NCI-H2196 (cell line): ENCODE data around the gene PTPRO.

ENCODE experiments used
- DNase-seq: peaks from one replicate; lab custom pipeline; 2025; ENCODE audit not compliant: unreplicated experiment; lab: John Stamatoyannopoulos, UW

The PTPRO gene

GRCh38 chr12:15322164-15323061, at the start of gene PTPRO:
PTPRO (plus strand) TSS chr12:15322508.
- DNase-seq: no peak

- DNase-seq: no peak
Observed at GRCh38 chr12:15273896-15274295, 48.4 kb upstream of the PTPRO start.

GRCh38 chr12:15274561-15274967, 47.7 kb upstream of the PTPRO start:
- DNase-seq: no peak

- DNase-seq: peak; percentile 0
Observed at GRCh38 chr12:15276088-15276698, 46.1 kb upstream of the PTPRO start.

GRCh38 chr12:15278816-15279658, 43.3 kb upstream of the PTPRO start:
- peak; percentile 8 for DNase-seq

- DNase-seq: no peak
Observed at GRCh38 chr12:15280930-15281329, 41.4 kb upstream of the PTPRO start.

- no peak for DNase-seq
Observed at GRCh38 chr12:15289192-15289591, 33.1 kb upstream of the PTPRO start.

GRCh38 chr12:15293731-15294130, 28.6 kb upstream of the PTPRO start:
- DNase-seq: no peak

- no peak for DNase-seq
Observed at GRCh38 chr12:15299947-15300346, 22.4 kb upstream of the PTPRO start.

- DNase-seq: no peak
Observed at GRCh38 chr12:15304296-15304695, 18.0 kb upstream of the PTPRO start.

- DNase-seq: no peak
Observed at GRCh38 chr12:15306605-15307004, 15.7 kb upstream of the PTPRO start.

GRCh38 chr12:15307079-15307478, 15.2 kb upstream of the PTPRO start:
- DNase-seq: no peak

- DNase-seq: no peak
Observed at GRCh38 chr12:15318841-15319240, 3.5 kb upstream of the PTPRO start.

GRCh38 chr12:15320881-15321280, 1.4 kb upstream of the PTPRO start:
- DNase-seq: no peak

GRCh38 chr12:15323480-15323879, 1.2 kb downstream of the PTPRO start:
- DNase-seq: no peak

GRCh38 chr12:15329891-15330290, 7.6 kb downstream of the PTPRO start:
- DNase-seq: no peak

- DNase-seq: no peak
Observed at GRCh38 chr12:15334225-15334624, 11.9 kb downstream of the PTPRO start.

GRCh38 chr12:15335959-15336358, 13.7 kb downstream of the PTPRO start:
- DNase-seq: no peak

GRCh38 chr12:15336768-15337553, 14.7 kb downstream of the PTPRO start:
- DNase-seq: no peak

- DNase-seq: no peak
Observed at GRCh38 chr12:15341371-15341770, 19.1 kb downstream of the PTPRO start.

GRCh38 chr12:15344561-15344960, 22.3 kb downstream of the PTPRO start:
- no peak for DNase-seq
